Neural progenitor cell (in vitro differentiated cells): ENCODE measurements around the gene TPGS1.

Source experiments
- CTCF ChIP-seq: fragments of 200-600 bp; sonication (generic); IDR thresholded peaks from 2 replicates; pipeline ENCODE4 v1.5.1; 2017; ENCODE audit warnings: antibody characterized with exemption, mild to moderate bottlenecking
- EZH2 ChIP-seq: fragments of 200-600 bp; sonication (generic); IDR thresholded peaks from 2 replicates; pipeline ENCODE4 v1.6.1; 2017; ENCODE audit warnings: antibody characterized with exemption, mild to moderate bottlenecking, moderate library complexity
- EZH2phosphoT487 ChIP-seq: fragments of 200-600 bp; sonication (generic); IDR thresholded peaks from 2 replicates; pipeline ENCODE4 v1.6.1; 2017; ENCODE audit warnings: antibody characterized with exemption

- TF ChIP-seq CTCF: no peak
- TF ChIP-seq EZH2: no peak
- no peak for TF ChIP-seq EZH2phosphoT487
Measured at GRCh38 chr19:469833-470232, 37.5 kb upstream of the TPGS1 start.
